NCI-H2171 treated with DMSO at 0.1 percent for 48 hours (cell line): ENCODE measurements around the gene PPM1N.

Source experiments
- DNase-seq: peaks from one replicate; lab custom pipeline; 2025; lab: John Stamatoyannopoulos, UW

Gene PPM1N, protein sequence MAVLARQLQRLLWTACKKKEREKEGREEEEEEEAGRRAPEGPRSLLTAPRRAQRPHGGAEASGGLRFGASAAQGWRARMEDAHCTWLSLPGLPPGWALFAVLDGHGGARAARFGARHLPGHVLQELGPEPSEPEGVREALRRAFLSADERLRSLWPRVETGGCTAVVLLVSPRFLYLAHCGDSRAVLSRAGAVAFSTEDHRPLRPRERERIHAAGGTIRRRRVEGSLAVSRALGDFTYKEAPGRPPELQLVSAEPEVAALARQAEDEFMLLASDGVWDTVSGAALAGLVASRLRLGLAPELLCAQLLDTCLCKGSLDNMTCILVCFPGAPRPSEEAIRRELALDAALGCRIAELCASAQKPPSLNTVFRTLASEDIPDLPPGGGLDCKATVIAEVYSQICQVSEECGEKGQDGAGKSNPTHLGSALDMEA

DNA sequence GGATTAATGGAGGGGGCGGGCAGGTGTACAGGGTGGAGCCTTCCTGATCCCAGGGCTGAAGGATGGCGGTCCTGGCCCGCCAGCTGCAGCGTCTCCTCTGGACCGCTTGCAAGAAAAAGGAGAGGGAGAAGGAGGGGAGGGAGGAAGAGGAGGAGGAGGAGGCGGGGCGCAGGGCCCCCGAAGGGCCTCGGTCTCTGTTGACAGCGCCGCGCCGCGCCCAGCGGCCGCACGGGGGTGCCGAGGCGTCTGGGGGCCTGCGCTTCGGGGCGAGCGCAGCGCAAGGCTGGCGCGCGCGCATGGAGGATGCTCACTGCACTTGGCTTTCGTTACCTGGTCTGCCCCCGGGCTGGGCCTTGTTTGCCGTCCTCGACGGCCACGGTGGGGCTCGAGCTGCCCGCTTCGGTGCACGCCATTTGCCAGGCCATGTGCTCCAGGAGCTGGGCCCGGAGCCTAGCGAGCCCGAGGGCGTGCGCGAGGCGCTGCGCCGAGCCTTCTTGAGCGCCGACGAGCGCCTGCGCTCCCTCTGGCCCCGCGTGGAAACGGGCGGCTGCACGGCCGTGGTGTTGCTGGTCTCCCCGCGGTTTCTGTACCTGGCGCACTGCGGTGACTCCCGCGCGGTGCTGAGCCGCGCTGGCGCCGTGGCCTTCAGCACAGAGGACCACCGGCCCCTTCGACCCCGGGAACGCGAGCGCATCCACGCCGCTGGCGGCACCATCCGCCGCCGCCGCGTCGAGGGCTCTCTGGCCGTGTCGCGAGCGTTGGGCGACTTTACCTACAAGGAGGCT lies at the start of gene PPM1N:
TSS of gene PPM1N (plus strand) at position 33 of the 785 bp plus-strand sequence. CDS start at position 63, 30 bp downstream.
- DNase-seq: no peak

DNA sequence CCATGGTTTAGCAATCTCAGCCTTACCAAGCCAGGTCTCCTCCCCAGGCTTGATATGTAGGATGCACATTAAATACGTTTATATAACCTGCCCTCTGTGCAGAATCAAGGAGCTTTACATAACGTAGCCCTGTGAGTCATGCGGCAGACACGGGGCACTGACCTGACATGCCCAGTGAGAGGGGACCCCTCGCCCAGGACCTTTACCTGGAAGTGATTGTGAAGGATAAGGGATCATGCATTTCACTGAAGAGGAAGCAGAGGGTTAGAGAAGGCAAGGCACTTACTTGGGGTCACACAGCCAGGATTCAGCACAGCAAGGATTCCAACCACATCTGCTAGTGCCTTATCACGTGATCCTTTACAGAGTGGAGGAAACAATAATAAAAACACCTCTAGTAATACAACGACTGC lies 49.4 kb upstream of the PPM1N start:
- DNase-seq: peak; percentile 17

DNA sequence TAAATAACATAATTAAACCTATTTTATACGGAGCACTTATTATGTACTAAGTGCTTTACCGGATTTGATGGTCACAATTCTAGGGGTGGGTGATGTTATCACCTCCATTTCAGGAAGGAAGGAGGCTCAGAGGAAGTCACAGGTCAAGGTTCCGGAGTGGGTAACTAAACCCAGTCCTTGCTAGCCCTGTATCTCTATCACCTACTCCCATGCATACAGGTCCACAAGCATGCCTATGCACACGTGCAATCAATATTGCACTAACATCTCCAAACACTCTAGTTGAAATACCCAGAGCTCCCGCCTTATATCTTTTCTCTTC lies 48.3 kb upstream of the PPM1N start:
- DNase-seq: no peak

- no peak for DNase-seq
These were observed 47.0 kb upstream of the PPM1N start for GRCh38 chr19:45451131-45451849.

GRCh38 chr19:45451850-45452387 lies 46.3 kb upstream of the PPM1N start:
- no peak for DNase-seq

DNA sequence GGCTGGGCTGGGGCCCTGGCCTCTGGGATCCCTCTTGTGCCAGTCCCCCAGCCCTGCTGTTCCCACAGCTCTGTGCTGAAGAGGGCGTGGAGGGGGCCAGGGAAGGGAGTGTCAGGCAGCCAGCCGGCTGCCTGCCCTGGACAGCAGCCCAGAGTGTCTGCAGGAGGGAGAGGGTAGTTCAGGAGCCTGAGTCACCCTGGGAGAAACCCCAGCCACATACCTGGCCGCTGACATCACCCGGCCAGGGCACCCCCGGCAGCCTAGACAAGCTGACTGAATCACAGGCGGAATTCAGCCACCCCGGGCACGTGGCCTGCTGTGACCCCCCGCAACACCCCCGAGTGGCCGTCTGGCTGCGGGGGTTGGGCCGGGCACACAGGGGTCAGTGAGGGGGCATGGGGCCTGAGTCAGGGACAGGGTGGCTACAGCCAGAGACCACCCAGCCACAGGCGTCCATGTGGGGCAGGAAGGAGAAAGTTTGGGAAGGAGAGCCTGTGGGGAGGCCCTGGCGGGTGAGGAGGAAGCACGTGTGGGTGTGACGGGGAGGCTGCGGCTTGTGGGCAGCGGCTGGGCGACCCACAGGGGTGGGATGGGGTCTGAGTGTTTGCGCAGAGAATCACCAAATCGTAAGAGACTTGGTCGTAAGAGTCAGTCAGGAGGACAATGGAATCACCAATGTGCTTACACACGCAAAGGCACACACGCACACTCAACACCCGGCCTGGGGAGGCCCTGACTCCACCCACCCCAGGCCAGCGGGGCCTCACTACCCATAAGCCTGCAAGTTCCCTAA lies 42.3 kb upstream of the PPM1N start:
- DNase-seq: peak; percentile 30

DNA sequence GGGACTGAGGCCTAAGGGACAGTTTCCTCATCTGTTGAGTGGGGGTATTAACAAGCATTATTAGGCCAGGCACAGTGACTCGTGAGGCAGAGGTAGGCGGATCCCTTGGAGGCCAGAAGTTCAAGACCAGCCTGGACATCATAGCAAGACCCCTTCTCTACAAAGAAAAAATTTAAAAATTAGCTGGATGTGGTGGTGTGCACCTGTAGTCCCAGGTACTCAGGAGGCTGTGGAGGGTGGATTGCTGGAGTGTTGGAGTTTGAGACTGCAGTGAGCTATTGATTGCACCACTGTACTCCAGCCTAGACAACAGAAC lies 41.8 kb upstream of the PPM1N start:
- DNase-seq: no peak

- no peak for DNase-seq
These were observed 40.5 kb upstream of the PPM1N start for GRCh38 chr19:45457776-45458175.

DNA sequence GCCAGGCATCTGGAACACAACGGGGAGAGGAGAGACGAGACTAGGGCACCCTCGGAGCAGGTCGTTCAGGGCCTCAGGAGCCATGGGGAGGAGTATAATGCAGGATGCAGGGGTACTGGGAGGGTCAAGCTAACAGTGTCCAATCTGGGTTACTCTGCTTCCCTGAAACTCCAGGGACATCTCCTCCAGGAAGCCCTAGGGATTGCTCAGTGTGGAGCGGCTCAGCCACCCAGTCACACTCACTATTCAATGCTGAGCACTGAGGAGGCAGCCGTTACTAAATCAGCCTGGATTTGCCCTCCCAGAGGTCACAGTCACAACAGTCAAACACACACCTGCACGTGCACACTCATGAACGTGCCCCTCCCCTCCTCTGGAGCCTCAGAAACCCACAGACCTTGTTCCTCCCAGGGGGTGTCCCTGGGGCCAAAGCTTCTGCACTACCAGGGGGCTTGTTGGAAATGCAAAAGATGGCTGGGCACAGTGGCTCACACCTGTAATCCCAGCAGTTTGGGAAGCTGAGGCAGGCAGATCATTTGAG lies 37.4 kb upstream of the PPM1N start:
- DNase-seq: no peak

DNA sequence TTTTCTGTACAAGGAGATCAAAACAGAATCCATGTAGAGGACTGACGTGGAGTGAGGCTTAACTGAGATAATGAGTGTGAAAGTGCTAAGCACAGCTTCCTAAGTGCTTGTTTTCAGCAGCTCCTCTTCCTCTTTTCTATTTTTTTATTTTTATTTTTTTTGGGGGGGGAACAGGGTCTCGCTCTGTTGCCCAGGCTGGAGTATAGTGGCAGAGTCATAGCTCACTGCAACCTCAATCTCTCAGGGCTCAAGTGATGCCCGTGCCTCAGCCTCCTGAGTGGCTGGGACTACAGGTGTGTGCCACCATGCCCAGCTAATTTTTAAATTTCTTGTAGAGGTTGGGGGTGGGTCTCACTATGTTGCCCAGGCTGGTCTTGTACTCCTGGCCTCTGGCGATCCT lies 36.1 kb upstream of the PPM1N start:
- no peak for DNase-seq

- DNase-seq: no peak
These were observed 35.0 kb upstream of the PPM1N start for GRCh38 chr19:45463241-45463640.

DNA sequence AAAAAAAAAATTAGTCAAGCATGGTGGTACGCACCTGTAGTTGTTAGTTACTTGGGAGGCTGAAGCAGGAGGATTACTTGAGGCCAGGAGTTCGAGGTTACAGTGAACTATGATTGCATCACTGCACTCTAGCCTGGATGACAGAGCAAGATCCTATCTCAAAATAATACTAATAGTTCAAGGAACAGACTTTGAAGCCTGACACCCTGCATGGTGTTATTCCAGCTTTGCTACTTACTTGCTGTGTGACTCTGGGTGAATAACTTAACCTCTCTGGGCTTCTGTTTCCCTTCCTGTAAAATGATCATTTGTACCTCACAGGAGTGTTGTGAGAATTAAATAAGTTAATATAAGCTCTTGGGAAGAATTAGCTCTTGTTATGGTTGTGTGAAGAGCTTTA lies 34.0 kb upstream of the PPM1N start:
- no peak for DNase-seq

GRCh38 chr19:45464852-45465441 lies 33.3 kb upstream of the PPM1N start:
- no peak for DNase-seq

DNA sequence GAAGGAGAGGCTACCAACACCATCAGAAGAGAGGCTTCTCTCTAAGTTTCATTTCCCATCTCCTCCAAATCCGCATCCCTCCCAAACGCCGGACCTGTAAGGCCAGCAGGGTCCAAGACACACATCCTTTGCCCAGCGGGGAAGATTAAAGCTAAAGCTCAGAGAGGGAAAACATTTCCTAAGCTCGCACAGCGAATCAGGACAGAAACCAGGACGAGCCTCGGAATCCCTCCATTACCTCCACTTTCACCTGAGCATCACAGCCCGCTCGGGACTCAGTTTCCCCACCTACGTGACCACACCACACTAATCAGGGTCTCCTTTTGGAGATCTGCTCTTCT lies 31.2 kb upstream of the PPM1N start:
- DNase-seq: no peak

- DNase-seq: peak; percentile 92
These were observed 30.6 kb upstream of the PPM1N start, which contains the start of gene FOSB for GRCh38 chr19:45467456-45468158. FOSB (plus strand) TSS chr19:45467996; CDS start chr19:45468587, 591 bp downstream.

DNA sequence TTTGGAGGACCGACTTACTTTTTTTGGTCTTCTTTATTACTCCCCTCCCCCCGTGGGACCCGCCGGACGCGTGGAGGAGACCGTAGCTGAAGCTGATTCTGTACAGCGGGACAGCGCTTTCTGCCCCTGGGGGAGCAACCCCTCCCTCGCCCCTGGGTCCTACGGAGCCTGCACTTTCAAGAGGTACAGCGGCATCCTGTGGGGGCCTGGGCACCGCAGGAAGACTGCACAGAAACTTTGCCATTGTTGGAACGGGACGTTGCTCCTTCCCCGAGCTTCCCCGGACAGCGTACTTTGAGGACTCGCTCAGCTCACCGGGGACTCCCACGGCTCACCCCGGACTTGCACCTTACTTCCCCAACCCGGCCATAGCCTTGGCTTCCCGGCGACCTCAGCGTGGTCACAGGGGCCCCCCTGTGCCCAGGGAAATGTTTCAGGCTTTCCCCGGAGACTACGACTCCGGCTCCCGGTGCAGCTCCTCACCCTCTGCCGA lies 30.0 kb upstream of the PPM1N start:
- no peak for DNase-seq

- DNase-seq: no peak
These were observed 29.5 kb upstream of the PPM1N start for GRCh38 chr19:45468803-45469131.

GRCh38 chr19:45469132-45469944 lies 28.9 kb upstream of the PPM1N start:
- peak; percentile 94 for DNase-seq

DNA sequence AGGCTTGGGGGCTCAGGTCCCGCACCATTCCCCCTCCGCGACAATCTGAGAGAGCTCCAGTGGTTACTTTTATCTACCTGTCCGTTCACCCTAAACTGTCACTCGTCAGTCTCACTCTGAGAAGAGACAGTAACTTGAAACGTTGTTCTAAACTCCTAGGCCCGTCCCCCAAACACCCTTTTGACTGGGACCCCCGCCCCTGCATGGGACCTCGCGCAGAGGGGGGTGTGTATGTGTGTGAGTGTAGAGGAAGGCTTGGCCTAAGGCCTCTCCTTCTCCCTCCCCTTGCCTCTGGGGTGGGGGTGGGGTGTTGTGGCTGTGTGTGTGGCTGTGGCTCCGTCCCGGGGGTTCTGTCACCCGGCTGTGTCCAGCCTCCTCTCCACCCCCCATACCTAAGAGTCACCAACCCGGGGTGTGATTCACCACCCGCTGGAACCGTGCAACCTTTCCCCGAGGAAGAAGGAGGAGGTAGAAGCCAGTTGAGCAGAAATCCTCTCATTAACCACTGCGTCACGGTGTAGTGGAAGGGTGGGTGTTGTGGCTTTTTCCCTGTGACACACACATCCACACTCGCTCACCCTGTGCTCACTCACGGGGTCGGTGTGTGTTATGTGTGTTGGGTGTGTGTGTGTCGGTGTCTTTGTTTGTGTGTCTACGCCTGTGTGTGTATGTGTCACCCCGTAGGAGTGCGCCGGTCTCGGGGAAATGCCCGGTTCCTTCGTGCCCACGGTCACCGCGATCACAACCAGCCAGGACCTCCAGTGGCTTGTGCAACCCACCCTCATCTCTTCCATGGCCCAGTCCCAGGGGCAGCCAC lies 28.1 kb upstream of the PPM1N start:
- DNase-seq: no peak
